ENCODE measurements around the gene ST6GALNAC3. TPM values are rescaled to one million over a fixed set of nuclear protein-coding genes. Genes with fewer than 3 reads are reported as not detected.

ST6GALNAC3 gene
- total RNA-seq, 1 experiment from 2014 or later: 4.1 TPM

- Histone ChIP-seq H3K4me3 (ENCODE audit: insufficient read depth, low read depth, low read length) (no peak overlapping the region), H3K36me3 (replicated peaks; ENCODE audit: control insufficient read depth, insufficient read depth, low read length) (no peaks in the 10 kb centered on the region), H3K27me3 (ENCODE audit: control insufficient read depth, insufficient read depth, low read length) (no peaks in the 10 kb centered on the region)
- no peak for DNase-seq
Measured at GRCh38 chr1:76430531-76430930, 356.0 kb downstream of the ST6GALNAC3 start.

GRCh38 chr1:76433526-76433925 is 359.0 kb downstream of the ST6GALNAC3 start:
- Histone ChIP-seq H3K4me3 (ENCODE audit: insufficient read depth, low read depth, low read length) (no peak overlapping the region), H3K27me3 (ENCODE audit: control insufficient read depth, insufficient read depth, low read length) (no peaks in the 10 kb centered on the region), H3K36me3 (replicated peaks; ENCODE audit: control insufficient read depth, insufficient read depth, low read length) (no peaks in the 10 kb centered on the region)
- DNase-seq: no peak

GRCh38 chr1:76443217-76443616 is 368.7 kb downstream of the ST6GALNAC3 start:
- Histone ChIP-seq H3K36me3 (replicated peaks; ENCODE audit: control insufficient read depth, insufficient read depth, low read length) (no peaks in the 10 kb centered on the region), H3K4me3 (ENCODE audit: insufficient read depth, low read depth, low read length) (no peak overlapping the region), H3K27me3 (ENCODE audit: control insufficient read depth, insufficient read depth, low read length) (no peaks in the 10 kb centered on the region)
- DNase-seq: no peak

- Histone ChIP-seq H3K36me3 (replicated peaks; ENCODE audit: control insufficient read depth, insufficient read depth, low read length) (no peaks in the 10 kb centered on the region), H3K27me3 (ENCODE audit: control insufficient read depth, insufficient read depth, low read length) (no peaks in the 10 kb centered on the region), H3K4me3 (ENCODE audit: insufficient read depth, low read depth, low read length) (no peak overlapping the region)
- no peak for DNase-seq
Measured at GRCh38 chr1:76444773-76445172, 370.2 kb downstream of the ST6GALNAC3 start.

- no peak for DNase-seq
- Histone ChIP-seq H3K27me3 (ENCODE audit: control insufficient read depth, insufficient read depth, low read length) (no peaks in the 10 kb centered on the region), H3K36me3 (replicated peaks; ENCODE audit: control insufficient read depth, insufficient read depth, low read length) (no peaks in the 10 kb centered on the region)
Measured at GRCh38 chr1:76450229-76450628, 375.7 kb downstream of the ST6GALNAC3 start.

GRCh38 chr1:76463278-76463677 is 388.7 kb downstream of the ST6GALNAC3 start:
- H3K4me3 ChIP-seq (ENCODE audit: insufficient read depth, low read depth, low read length): no peak overlapping the region
- H3K27me3 ChIP-seq (ENCODE audit: control insufficient read depth, insufficient read depth, low read length): no peaks in the 10 kb centered on the region

More at GRCh38 chr1:76450229-76450628, 375.7 kb downstream of the ST6GALNAC3 start:
- H3K4me3 ChIP-seq (ENCODE audit: insufficient read depth, low read depth, low read length): no peak overlapping the region

GRCh38 chr1:76463849-76464248 is 389.3 kb downstream of the ST6GALNAC3 start:
- DNase-seq: no peak
- H3K36me3 ChIP-seq (replicated peaks; ENCODE audit: control insufficient read depth, insufficient read depth, low read length): no peaks in the 10 kb centered on the region
- no peaks in the 10 kb centered on the region for H3K27me3 ChIP-seq (ENCODE audit: control insufficient read depth, insufficient read depth, low read length)
- no peak overlapping the region for H3K4me3 ChIP-seq (ENCODE audit: insufficient read depth, low read depth, low read length)

More at GRCh38 chr1:76463278-76463677, 388.7 kb downstream of the ST6GALNAC3 start:
- DNase-seq: no peak
- no peaks in the 10 kb centered on the region for H3K36me3 ChIP-seq (replicated peaks; ENCODE audit: control insufficient read depth, insufficient read depth, low read length)

- no peak overlapping the region for H3K4me3 ChIP-seq (ENCODE audit: insufficient read depth, low read depth, low read length)
- no peaks in the 10 kb centered on the region for H3K27me3 ChIP-seq (ENCODE audit: control insufficient read depth, insufficient read depth, low read length)
- no peak for DNase-seq
- no peaks in the 10 kb centered on the region for H3K36me3 ChIP-seq (replicated peaks; ENCODE audit: control insufficient read depth, insufficient read depth, low read length)
Measured at GRCh38 chr1:76465030-76465429, 390.5 kb downstream of the ST6GALNAC3 start.

- Histone ChIP-seq H3K4me3 (ENCODE audit: insufficient read depth, low read depth, low read length) (no peak overlapping the region), H3K27me3 (ENCODE audit: control insufficient read depth, insufficient read depth, low read length) (no peaks in the 10 kb centered on the region), H3K36me3 (replicated peaks; ENCODE audit: control insufficient read depth, insufficient read depth, low read length) (no peaks in the 10 kb centered on the region)
- no peak for DNase-seq
Measured at GRCh38 chr1:76470166-76470565, 395.6 kb downstream of the ST6GALNAC3 start.

GRCh38 chr1:76471536-76471935 is 397.0 kb downstream of the ST6GALNAC3 start:
- Histone ChIP-seq H3K27me3 (ENCODE audit: control insufficient read depth, insufficient read depth, low read length) (no peaks in the 10 kb centered on the region), H3K36me3 (replicated peaks; ENCODE audit: control insufficient read depth, insufficient read depth, low read length) (no peaks in the 10 kb centered on the region), H3K4me3 (ENCODE audit: insufficient read depth, low read depth, low read length) (no peak overlapping the region)
- no peak for DNase-seq

- DNase-seq: no peak
- Histone ChIP-seq H3K4me3 (ENCODE audit: insufficient read depth, low read depth, low read length) (no peak overlapping the region), H3K36me3 (replicated peaks; ENCODE audit: control insufficient read depth, insufficient read depth, low read length) (no peaks in the 10 kb centered on the region)
Measured at GRCh38 chr1:76473591-76473990, 399.0 kb downstream of the ST6GALNAC3 start.

GRCh38 chr1:76474922-76475321 is 400.4 kb downstream of the ST6GALNAC3 start:
- H3K4me3 ChIP-seq (ENCODE audit: insufficient read depth, low read depth, low read length): no peak overlapping the region
- no peak for DNase-seq
- no peaks in the 10 kb centered on the region for H3K36me3 ChIP-seq (replicated peaks; ENCODE audit: control insufficient read depth, insufficient read depth, low read length)
- no peaks in the 10 kb centered on the region for H3K27me3 ChIP-seq (ENCODE audit: control insufficient read depth, insufficient read depth, low read length)

More at GRCh38 chr1:76473591-76473990, 399.0 kb downstream of the ST6GALNAC3 start:
- no peaks in the 10 kb centered on the region for H3K27me3 ChIP-seq (ENCODE audit: control insufficient read depth, insufficient read depth, low read length)

- no peaks in the 10 kb centered on the region for H3K27me3 ChIP-seq (ENCODE audit: control insufficient read depth, insufficient read depth, low read length)
- no peaks in the 10 kb centered on the region for H3K36me3 ChIP-seq (replicated peaks; ENCODE audit: control insufficient read depth, insufficient read depth, low read length)
- DNase-seq: no peak
- H3K4me3 ChIP-seq (ENCODE audit: insufficient read depth, low read depth, low read length): no peak overlapping the region
Measured at GRCh38 chr1:76477156-76477555, 402.6 kb downstream of the ST6GALNAC3 start.

GRCh38 chr1:76480827-76481226 is 406.3 kb downstream of the ST6GALNAC3 start:
- Histone ChIP-seq H3K4me3 (ENCODE audit: insufficient read depth, low read depth, low read length) (no peak overlapping the region), H3K36me3 (replicated peaks; ENCODE audit: control insufficient read depth, insufficient read depth, low read length) (no peaks in the 10 kb centered on the region), H3K27me3 (ENCODE audit: control insufficient read depth, insufficient read depth, low read length) (no peaks in the 10 kb centered on the region)
- no peak for DNase-seq

- Histone ChIP-seq H3K36me3 (replicated peaks; ENCODE audit: control insufficient read depth, insufficient read depth, low read length) (no peaks in the 10 kb centered on the region), H3K4me3 (ENCODE audit: insufficient read depth, low read depth, low read length) (no peak overlapping the region), H3K27me3 (ENCODE audit: control insufficient read depth, insufficient read depth, low read length) (no peaks in the 10 kb centered on the region)
- no peak for DNase-seq
Measured at GRCh38 chr1:76481672-76482071, 407.1 kb downstream of the ST6GALNAC3 start.

GRCh38 chr1:76482272-76482671 is 407.7 kb downstream of the ST6GALNAC3 start:
- no peak overlapping the region for H3K4me3 ChIP-seq (ENCODE audit: insufficient read depth, low read depth, low read length)
- H3K36me3 ChIP-seq (replicated peaks; ENCODE audit: control insufficient read depth, insufficient read depth, low read length): no peaks in the 10 kb centered on the region
- no peaks in the 10 kb centered on the region for H3K27me3 ChIP-seq (ENCODE audit: control insufficient read depth, insufficient read depth, low read length)
- no peak for DNase-seq
